ENCODE measurements around the gene DDX4.

The DDX4 gene

GRCh38 chr5:55823151-55823796, 85.4 kb downstream of the DDX4 start:
- DNase-seq (ENCODE audit: low spot score), result no peak

DNA sequence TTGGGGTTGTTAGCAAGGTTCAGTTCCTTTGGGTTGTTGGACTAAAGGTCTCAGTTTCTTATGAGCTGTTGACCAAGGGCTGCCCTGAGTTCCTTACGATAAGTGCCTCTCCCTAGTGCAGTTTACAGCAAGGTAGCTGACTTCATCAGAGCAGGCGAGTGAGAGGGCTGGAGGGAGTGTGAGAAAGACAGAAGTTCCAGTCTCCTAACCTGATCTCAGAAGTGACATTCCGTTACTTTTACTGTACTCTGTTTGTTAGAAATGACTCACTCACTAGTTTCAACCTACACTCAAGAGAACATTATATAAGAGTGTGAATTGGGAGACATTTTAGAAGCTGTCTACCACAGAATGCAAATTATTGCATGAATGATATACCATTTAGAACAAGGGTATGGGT, 92.1 kb downstream of the DDX4 start:
- DNase-seq (ENCODE audit: low spot score), result peak; percentile 39

DNA sequence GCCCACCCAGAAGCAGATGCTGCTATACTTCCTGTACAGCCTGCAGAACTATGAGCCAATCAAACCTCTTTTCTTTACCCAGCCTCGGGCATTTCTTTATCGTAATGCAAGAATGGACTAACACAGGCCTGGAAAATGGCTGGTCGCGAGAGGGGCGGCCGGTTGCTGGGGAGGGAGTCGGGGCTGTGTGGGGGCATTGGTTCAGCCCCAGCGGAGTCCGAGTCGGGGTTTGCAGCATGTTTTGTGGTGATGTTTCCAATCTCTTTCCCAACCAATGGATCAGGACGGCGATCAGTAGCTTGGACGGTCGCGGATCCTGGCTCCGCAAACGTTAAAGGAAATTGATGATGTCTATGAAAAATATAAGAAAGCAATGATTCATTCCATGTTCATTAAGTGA, 94.6 kb downstream of the DDX4 start:
- no peak for DNase-seq (ENCODE audit: low spot score)

- no peak for DNase-seq (ENCODE audit: low spot score)
Observed at GRCh38 chr5:55836191-55836590, 98.3 kb downstream of the DDX4 start.

DNA sequence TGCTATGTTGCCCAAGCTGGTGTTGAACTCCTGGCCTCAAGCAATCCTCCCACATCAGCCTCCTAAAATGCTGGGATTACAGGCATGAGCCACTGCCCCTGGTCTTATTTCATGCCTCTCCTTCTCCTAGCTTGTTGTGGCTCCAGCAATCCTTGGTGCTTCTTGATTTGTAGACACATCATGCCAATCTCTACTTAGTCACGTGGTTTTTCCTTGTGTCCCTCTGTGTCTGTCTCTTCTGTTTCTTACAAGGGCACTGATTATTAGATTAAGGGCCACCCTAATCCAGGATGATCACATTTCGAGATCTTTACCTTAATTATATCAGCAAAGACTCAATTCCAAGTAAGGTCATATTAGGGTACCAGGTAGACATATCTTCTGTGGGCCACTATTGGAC, 104.1 kb downstream of the DDX4 start:
- DNase-seq (ENCODE audit: low spot score), result no peak

DNA sequence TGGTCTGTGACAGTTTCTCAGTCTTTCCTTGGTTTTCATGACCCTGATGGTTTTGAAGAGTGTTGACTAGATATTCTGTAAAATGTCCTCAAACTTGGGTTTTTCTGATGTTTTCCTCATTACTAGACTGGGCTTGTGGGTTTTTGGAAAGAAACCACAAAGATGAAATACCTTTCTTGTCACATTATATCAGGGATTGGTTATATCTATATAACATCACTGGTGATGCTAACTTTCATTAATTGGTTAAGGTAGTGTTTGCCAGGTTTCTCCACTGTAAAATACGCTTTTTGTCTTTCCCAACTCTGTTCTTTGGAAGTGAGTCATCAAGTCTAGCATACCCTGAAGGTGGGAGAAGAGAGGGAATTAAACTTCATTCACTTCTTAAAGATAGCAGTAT, 110.0 kb downstream of the DDX4 start:
- no peak for DNase-seq (ENCODE audit: low spot score)

DNA sequence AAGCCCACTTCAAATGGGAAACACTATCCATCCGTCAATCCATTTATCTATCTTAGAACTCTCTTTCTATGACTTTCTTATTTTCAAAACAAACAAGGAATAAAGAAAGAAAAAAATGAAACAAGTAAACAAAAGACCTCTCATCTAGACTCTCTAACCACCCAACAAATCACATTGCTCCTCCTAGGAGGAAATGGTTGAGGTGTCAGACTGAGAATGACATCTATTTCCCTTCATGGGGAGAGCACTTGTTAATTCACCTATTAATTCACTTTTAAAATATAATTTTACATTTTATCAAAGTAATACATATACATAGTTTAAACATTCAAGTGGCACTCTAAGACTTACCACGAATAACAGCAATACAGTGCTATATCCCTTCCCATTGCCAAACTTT, 110.9 kb downstream of the DDX4 start:
- DNase-seq (ENCODE audit: low spot score), result no peak

- DNase-seq (ENCODE audit: low spot score), result peak; percentile 79
Observed at GRCh38 chr5:55850839-55851674, 113.2 kb downstream of the DDX4 start, which contains the start of gene IL31RA. Gene IL31RA, plus strand, starts transcription at chr5:55851357. Its CDS starts 214 bp downstream, at chr5:55851571.

DNA sequence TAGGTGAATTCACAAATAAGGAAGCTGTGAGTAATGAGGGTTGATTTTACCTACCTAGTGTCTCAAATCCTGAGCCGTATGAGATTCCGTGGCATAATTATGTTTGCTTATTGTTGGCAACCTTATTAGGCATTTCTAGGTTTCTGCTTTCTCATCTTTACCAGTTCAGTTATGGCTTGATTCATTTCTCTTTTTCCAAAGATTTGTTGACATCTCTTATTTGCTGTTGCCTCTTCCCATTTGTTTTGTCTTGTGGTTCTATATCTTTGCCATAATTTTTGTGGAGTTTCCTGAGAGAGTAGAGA, 113.8 kb downstream of the DDX4 start:
- DNase-seq (ENCODE audit: low spot score), result no peak

GRCh38 chr5:55852503-55852902, 114.6 kb downstream of the DDX4 start:
- DNase-seq (ENCODE audit: low spot score), result no peak

GRCh38 chr5:55853041-55853670, 115.3 kb downstream of the DDX4 start:
- DNase-seq (ENCODE audit: low spot score), result no peak

- DNase-seq (ENCODE audit: low spot score), result no peak
Observed at GRCh38 chr5:55853818-55854217, 116.0 kb downstream of the DDX4 start.

- DNase-seq (ENCODE audit: low spot score), result no peak
Observed at GRCh38 chr5:55855509-55855908, 117.6 kb downstream of the DDX4 start.

GRCh38 chr5:55856516-55857246, 118.8 kb downstream of the DDX4 start:
- DNase-seq (ENCODE audit: low spot score), result no peak

GRCh38 chr5:55857247-55857640, 119.4 kb downstream of the DDX4 start:
- no peak for DNase-seq (ENCODE audit: low spot score)

- DNase-seq (ENCODE audit: low spot score), result no peak
Observed at GRCh38 chr5:55858104-55858503, 120.2 kb downstream of the DDX4 start.

DNA sequence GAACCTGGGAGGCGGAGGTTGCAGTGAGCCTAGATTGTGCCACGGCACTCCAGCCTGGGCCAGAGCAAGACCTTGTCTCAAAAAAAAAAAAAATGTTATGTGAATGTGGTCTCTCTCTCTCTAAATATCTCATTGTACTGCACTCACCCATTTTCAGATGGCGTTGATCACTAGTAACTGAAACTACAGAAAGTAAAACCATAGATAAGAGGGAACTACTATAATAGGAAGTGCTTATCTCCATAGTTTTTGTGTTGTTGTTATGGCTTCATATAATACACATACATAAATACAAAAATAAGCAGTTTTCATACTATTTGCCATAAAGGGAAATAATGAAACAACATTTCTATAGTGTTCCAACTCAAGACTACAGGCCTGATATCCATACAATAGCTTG, 122.4 kb downstream of the DDX4 start:
- DNase-seq (ENCODE audit: low spot score), result no peak

DNA sequence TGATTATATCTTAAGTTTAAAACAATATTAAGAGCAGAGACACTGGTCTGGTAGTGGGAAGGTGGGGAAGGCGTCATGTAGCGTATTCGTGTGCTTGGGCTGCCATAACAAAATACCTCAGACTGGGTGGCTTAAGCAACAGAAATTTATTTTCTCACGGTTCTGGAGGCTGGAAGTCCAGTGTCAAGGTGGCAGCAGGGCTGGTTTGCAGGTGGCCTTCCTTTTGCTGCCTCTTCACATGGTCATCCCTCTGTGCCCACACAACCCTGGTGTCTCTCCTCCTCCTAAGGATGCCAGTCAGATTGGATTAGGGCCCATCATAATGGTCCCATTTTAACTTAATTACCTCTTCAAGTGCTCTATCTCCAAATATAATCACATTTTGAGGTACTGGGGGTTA, 122.8 kb downstream of the DDX4 start:
- DNase-seq (ENCODE audit: low spot score), result no peak

GRCh38 chr5:55864606-55865541, 127.0 kb downstream of the DDX4 start:
- no peak for DNase-seq (ENCODE audit: low spot score)

DNA sequence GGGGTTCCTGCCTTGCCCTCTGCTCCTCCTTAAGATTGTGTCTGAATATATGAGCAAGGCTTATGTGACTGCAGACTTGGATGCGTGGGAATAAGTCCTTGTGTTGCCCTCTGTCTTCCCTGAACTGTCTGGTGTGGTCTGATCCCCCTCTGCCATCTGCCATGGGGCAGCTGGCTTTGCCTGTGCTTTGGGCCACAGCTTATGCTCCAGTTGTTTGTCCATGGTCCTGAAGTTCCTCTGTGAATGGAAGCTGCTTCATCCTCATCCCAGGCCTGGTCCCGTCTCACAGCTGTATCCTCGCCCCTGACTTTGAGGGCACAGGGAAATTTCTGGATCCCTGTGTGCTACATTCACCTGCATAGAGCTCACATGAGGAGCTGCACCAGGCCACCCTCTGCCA, 128.0 kb downstream of the DDX4 start:
- DNase-seq (ENCODE audit: low spot score), result peak; percentile 11

DNA sequence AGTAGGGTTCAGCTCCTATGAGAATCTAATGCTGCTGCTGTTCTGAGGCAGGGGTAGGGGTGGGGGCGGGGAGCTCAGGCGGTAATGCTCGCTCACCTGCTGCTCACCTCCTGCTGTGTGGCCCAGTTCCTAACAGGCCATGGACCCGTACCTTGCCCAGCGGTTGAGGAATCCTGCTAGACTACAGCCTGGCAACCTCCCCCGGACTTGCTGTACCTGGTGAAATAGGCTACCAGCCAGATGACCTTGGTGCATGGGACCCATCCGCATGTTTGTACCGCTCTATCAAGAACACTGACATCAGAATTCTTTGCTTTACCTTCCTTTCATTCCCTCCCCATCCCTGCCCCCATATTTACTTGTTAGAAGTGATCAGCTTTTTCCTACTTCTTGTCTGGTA, 128.6 kb downstream of the DDX4 start:
- DNase-seq (ENCODE audit: low spot score), result no peak
